Activated CD4-positive, alpha-beta memory T cell treated with anti-CD3 and anti-CD28 coated beads, Interleukin-2, amount 10 ng/mL, durations not matched to agents 7 days and 5 days (primary cell): ENCODE data around the gene SKP1. TPM values are rescaled to one million over a fixed set of nuclear protein-coding genes. Genes with fewer than 3 reads are reported as not detected.
A peak's percentile ranks its signal among the peaks of the same experiment; 100 is the strongest.

ENCODE experiments used
- CTCF ChIA-PET: fragments of 350-600 bp; sonication (Branson Sonifier 250); formaldehyde crosslinking; loops from one replicate; lab custom pipeline; 2021; ENCODE audit warnings: antibody characterized with exemption, inconsistent platforms; lab: Charles Lee
- POLR2A ChIA-PET: fragments of 350-600 bp; sonication (Branson Sonifier 250); formaldehyde crosslinking; loops from one replicate; lab custom pipeline; 2021; ENCODE audit warnings: antibody characterized with exemption; lab: Charles Lee
- DNase-seq: peaks from one replicate; pipeline ENCODE4 v3.0.0-alpha.2; 2020
- H3K27ac Mint-ChIP-seq: one replicate; pipeline ENCODE4 v1.8.0; 2021; ENCODE audit warnings: mild to moderate bottlenecking, mixed read lengths
- H3K27me3 Mint-ChIP-seq: one replicate; pipeline ENCODE4 v1.8.0; 2021; ENCODE audit warnings: mixed read lengths
- H3K36me3 Mint-ChIP-seq: one replicate; pipeline ENCODE4 v1.8.0; 2021; ENCODE audit warnings: low read depth, mixed read lengths
- H3K4me1 Mint-ChIP-seq: one replicate; pipeline ENCODE4 v1.8.0; 2021; ENCODE audit warnings: mixed read lengths
- H3K4me3 Mint-ChIP-seq: one replicate; pipeline ENCODE4 v1.8.0; 2021; ENCODE audit warnings: mild to moderate bottlenecking, mixed read lengths
- H3K9me3 Mint-ChIP-seq: one replicate; pipeline ENCODE4 v1.8.0; 2021; ENCODE audit warnings: mixed read lengths
- total RNA-seq, 2 experiments: library from RNA; stranded (reverse); gene quantifications; one replicate each; pipeline ENCODE4 v1.2.3, GENCODE V29; 2021

The SKP1 gene
- total RNA-seq, 2 experiments from 2014 or later = 197 to 205 TPM

GRCh38 chr5:134101686-134102439 is 74.9 kb downstream of the SKP1 start:
- H3K27ac Mint-ChIP-seq = no peak overlapping the region
- no peaks in the 10 kb centered on the region for H3K36me3 Mint-ChIP-seq
- no peaks in the 10 kb centered on the region for H3K9me3 Mint-ChIP-seq
- no peak overlapping the region for H3K4me3 Mint-ChIP-seq
- H3K27me3 Mint-ChIP-seq = peaks cover 66% of the 10 kb centered on the region
- CTCF ChIA-PET = interaction anchor here (0.6 to 5.6 kb wide), 16 partner anchors 11 to 266 kb away, joined by 3 to 74 read pairs (median 4); partner anchors contain the start of genes TCF7 and VDAC1
- POLR2A ChIA-PET = interaction anchor here (1.2 to 3.2 kb wide), 5 partner anchors 10 to 75 kb away, joined by 4 to 13 read pairs (median 6); partner anchors contain the start of gene SKP1
- DNase-seq = peak; percentile 72
- H3K4me1 Mint-ChIP-seq = peaks cover 47% of the 10 kb centered on the region

GRCh38 chr5:134100283-134101091 is 76.3 kb downstream of the SKP1 start:
- peak; percentile 79 for DNase-seq
- H3K27ac Mint-ChIP-seq = peak overlapping the region; percentile 36
- CTCF ChIA-PET = interaction anchor here (0.6 to 5.6 kb wide), 19 partner anchors 12 to 487 kb away, joined by 3 to 74 read pairs (median 4); partner anchors contain the start of genes TCF7 and VDAC1
- POLR2A ChIA-PET = interaction anchor here (0.5 to 3.2 kb wide), 10 partner anchors 11 to 1128 kb away, joined by 3 to 12 read pairs (median 4); partner anchors contain the start of genes SKP1 and TCF7
- H3K9me3 Mint-ChIP-seq = no peaks in the 10 kb centered on the region
- no peak overlapping the region for H3K4me3 Mint-ChIP-seq
- H3K4me1 Mint-ChIP-seq = peaks cover 38% of the 10 kb centered on the region
- H3K27me3 Mint-ChIP-seq = peaks cover 64% of the 10 kb centered on the region
- no peaks in the 10 kb centered on the region for H3K36me3 Mint-ChIP-seq

- no peak overlapping the region for H3K4me3 Mint-ChIP-seq
- H3K36me3 Mint-ChIP-seq = no peaks in the 10 kb centered on the region
- POLR2A ChIA-PET = interaction anchor here (0.7 to 3.2 kb wide), 7 partner anchors 11 to 77 kb away, joined by 3 to 12 read pairs (median 5); partner anchors contain the start of genes SKP1 and TCF7
- CTCF ChIA-PET = interaction anchor here (0.6 to 5.6 kb wide), 13 partner anchors 12 to 487 kb away, joined by 3 to 74 read pairs (median 4); partner anchors contain the start of gene TCF7
- H3K27me3 Mint-ChIP-seq = peaks cover 59% of the 10 kb centered on the region
- no peak for DNase-seq
- no peaks in the 10 kb centered on the region for H3K9me3 Mint-ChIP-seq
- H3K27ac Mint-ChIP-seq = no peak overlapping the region
- peaks cover 32% of the 10 kb centered on the region for H3K4me1 Mint-ChIP-seq
Observed at GRCh38 chr5:134099939-134100282, 76.8 kb downstream of the SKP1 start.

GRCh38 chr5:134099288-134099872 is 77.4 kb downstream of the SKP1 start:
- no peak overlapping the region for H3K4me3 Mint-ChIP-seq
- H3K4me1 Mint-ChIP-seq = peaks cover 27% of the 10 kb centered on the region
- CTCF ChIA-PET = interaction anchor here (1.0 to 5.6 kb wide), 7 partner anchors 13 to 73 kb away, joined by 3 to 74 read pairs (median 6); partner anchors contain the start of gene TCF7
- no peaks in the 10 kb centered on the region for H3K9me3 Mint-ChIP-seq
- no peaks in the 10 kb centered on the region for H3K36me3 Mint-ChIP-seq
- no peak for DNase-seq
- H3K27ac Mint-ChIP-seq = no peak overlapping the region
- POLR2A ChIA-PET = interaction anchor here (0.8 to 3.2 kb wide), 5 partner anchors 12 to 78 kb away, joined by 3 to 12 read pairs (median 6); partner anchors contain the start of gene SKP1
- H3K27me3 Mint-ChIP-seq = peaks cover 56% of the 10 kb centered on the region

Other genes with a start within 250 kb of the SKP1 start
- 10 to 100 TPM; 24.4 to 27.7 TPM for gene C5orf15, start 208.3 kb downstream of the SKP1 start, total RNA-seq
- gene VDAC1, start 172.0 kb downstream of the SKP1 start, total RNA-seq = 100 to 1,000 TPM; 216 to 218 TPM
- gene TCF7, start 62.3 kb downstream of the SKP1 start, total RNA-seq = 10 to 100 TPM; 19.2 to 21.9 TPM
- gene PPP2CA, start 49.1 kb upstream of the SKP1 start, total RNA-seq = 100 to 1,000 TPM; 146 to 156 TPM
- 1 to 10 TPM; 1.7 to 2.2 TPM for gene CDKL3, start 190.2 kb upstream of the SKP1 start, total RNA-seq
- gene UBE2B, start 194.6 kb upstream of the SKP1 start, total RNA-seq = 100 to 1,000 TPM; 115 to 116 TPM
- gene CDKN2AIPNL, start 234.9 kb upstream of the SKP1 start, total RNA-seq = 10 to 100 TPM; 23.4 to 23.5 TPM